SU-DHL-6 (cell line): ENCODE measurements around the gene SRP14.

Experiments used
- H2AFZ ChIP-seq: fragments of 200-600 bp; sonication (generic); 2 replicates; pipeline ENCODE4 v1.6.1; 2014; ENCODE audit warnings: low read depth, mild to moderate bottlenecking, moderate library complexity, mixed read lengths, antibody characterized with exemption, low read length; ENCODE audit not compliant: severe bottlenecking
- H3F3A ChIP-seq: fragments of 200-600 bp; shearing (Covaris generic); 2 replicates; pipeline ENCODE4 v1.6.0; 2016; ENCODE audit warnings: antibody characterized with exemption, mild to moderate bottlenecking; ENCODE audit not compliant: insufficient read depth
- H3K27ac ChIP-seq: fragments of 200-600 bp; sonication (generic); 2 replicates; pipeline ENCODE4 v1.5.1; 2016; ENCODE audit warnings: low read depth, mild to moderate bottlenecking, low read length, moderate library complexity, mixed read lengths
- H3K27me3 ChIP-seq: fragments of 200-600 bp; sonication (generic), shearing (Covaris generic); 2 replicates; pipeline ENCODE4 v1.6.0; 2014; ENCODE audit warnings: mild to moderate bottlenecking, low read length
- H3K36me3 ChIP-seq: fragments of 200-600 bp; sonication (generic); 2 replicates; pipeline ENCODE4 v1.6.1; 2014; ENCODE audit warnings: mild to moderate bottlenecking, low read length, mixed read lengths
- H3K4me2 ChIP-seq: fragments of 300-600, 200-600 bp; shearing (Covaris generic), sonication (generic); 2 replicates; pipeline ENCODE4 v1.6.0; 2014; ENCODE audit warnings: low read length, low read depth, mild to moderate bottlenecking; ENCODE audit not compliant: poor library complexity, severe bottlenecking
- H3K4me3 ChIP-seq: fragments of 200-600 bp; sonication (generic); 2 replicates; pipeline ENCODE4 v1.5.1; 2014; ENCODE audit warnings: antibody characterized with exemption, low read length, mild to moderate bottlenecking, mixed read lengths; ENCODE audit not compliant: insufficient read depth, poor library complexity, severe bottlenecking
- H3K79me2 ChIP-seq: fragments of 200-600 bp; sonication (generic); 2 replicates; pipeline ENCODE4 v1.6.1; 2014; ENCODE audit warnings: mild to moderate bottlenecking, low read length, moderate library complexity; ENCODE audit not compliant: insufficient read depth
- H3K9ac ChIP-seq: fragments of 200-600 bp; sonication (generic); 2 replicates; pipeline ENCODE4 v1.7.0; 2014; ENCODE audit warnings: mild to moderate bottlenecking, low read length
- H3K9me2 ChIP-seq: fragments of 200-600 bp; sonication (generic); replicated peaks from 2 replicates; pipeline ENCODE4 v1.6.1; 2014; ENCODE audit warnings: low read length; ENCODE audit not compliant: insufficient read depth
- H3K9me3 ChIP-seq: fragments of 200-600 bp; sonication (generic); 2 replicates; pipeline ENCODE4 v1.6.1; 2014; ENCODE audit warnings: low read length, mixed read lengths; ENCODE audit not compliant: insufficient read depth
- H4K20me1 ChIP-seq: fragments of 200-600 bp; sonication (generic); 2 replicates; pipeline ENCODE4 v1.6.1; 2014; ENCODE audit warnings: low read depth, mild to moderate bottlenecking, antibody characterized with exemption, low read length, moderate library complexity, mixed read lengths
- EZH2phosphoT487 ChIP-seq: fragments of 200-600 bp; sonication (generic), shearing (Covaris generic); conservative IDR thresholded peaks from 2 replicates; pipeline ENCODE4 v1.6.1; 2018; ENCODE audit warnings: mild to moderate bottlenecking, antibody characterized with exemption, low read length, moderate library complexity, mixed read lengths
- TF ChIP-seq, protein P1 (sequence below): fragments of 200-600 bp; sonication (generic); IDR thresholded peaks from one replicate; pipeline ENCODE4 v1.5.1; 2017; ENCODE audit warnings: antibody characterized with exemption, mild to moderate bottlenecking, low read length, moderate library complexity; ENCODE audit not compliant: insufficient read depth, poor library complexity, severe bottlenecking

The SRP14 gene

DNA sequence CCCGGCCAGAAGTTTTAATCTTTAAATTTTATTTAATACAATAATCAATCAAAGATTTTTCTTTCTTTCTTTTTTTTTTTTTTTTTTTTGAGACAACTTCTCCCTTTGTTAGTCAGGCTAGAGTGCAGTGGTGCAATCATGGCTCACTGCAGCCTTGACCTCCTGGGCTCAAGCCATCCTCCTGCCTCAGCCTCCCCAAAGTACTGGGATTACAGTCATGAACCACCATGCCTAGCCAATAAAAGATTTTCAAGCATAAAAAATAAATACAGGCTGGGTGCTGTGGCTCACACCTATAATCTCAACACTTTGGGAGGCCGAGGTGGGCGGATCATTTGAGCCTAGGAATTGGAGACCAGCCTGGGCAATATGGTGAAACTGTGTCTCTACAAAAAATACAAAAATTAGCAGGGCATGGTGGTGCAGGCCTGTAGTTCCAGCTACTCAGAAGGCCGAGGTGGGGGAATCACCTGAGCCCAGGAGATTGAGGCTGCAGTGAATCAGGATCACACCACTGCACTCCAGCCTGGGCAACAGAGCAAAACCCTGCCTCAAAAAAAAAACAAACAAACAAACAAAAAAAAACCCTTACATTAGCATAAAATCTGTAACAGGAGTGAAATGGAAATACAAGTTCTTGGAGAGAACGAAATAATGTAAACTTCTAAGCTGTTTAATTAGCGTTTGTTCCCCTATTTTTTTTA lies 29.1 kb upstream of the SRP14 start:
- no peaks in the 10 kb centered on the region for H3K36me3 ChIP-seq
- H3K4me3 ChIP-seq, result peak overlapping the region; percentile 23
- peaks cover 71% of the 10 kb centered on the region for H3F3A ChIP-seq
- peak overlapping the region; percentile 93 for H3K27ac ChIP-seq
- no peaks in the 10 kb centered on the region for H4K20me1 ChIP-seq
- no peaks in the 10 kb centered on the region for H3K27me3 ChIP-seq
- no peak overlapping the region for H2AFZ ChIP-seq
- no peaks in the 10 kb centered on the region for H3K9me3 ChIP-seq
- TF ChIP-seq, protein P1, sequence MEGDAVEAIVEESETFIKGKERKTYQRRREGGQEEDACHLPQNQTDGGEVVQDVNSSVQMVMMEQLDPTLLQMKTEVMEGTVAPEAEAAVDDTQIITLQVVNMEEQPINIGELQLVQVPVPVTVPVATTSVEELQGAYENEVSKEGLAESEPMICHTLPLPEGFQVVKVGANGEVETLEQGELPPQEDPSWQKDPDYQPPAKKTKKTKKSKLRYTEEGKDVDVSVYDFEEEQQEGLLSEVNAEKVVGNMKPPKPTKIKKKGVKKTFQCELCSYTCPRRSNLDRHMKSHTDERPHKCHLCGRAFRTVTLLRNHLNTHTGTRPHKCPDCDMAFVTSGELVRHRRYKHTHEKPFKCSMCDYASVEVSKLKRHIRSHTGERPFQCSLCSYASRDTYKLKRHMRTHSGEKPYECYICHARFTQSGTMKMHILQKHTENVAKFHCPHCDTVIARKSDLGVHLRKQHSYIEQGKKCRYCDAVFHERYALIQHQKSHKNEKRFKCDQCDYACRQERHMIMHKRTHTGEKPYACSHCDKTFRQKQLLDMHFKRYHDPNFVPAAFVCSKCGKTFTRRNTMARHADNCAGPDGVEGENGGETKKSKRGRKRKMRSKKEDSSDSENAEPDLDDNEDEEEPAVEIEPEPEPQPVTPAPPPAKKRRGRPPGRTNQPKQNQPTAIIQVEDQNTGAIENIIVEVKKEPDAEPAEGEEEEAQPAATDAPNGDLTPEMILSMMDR, result no peak
- TF ChIP-seq EZH2phosphoT487, result no peak
- H3K4me2 ChIP-seq, result peak overlapping the region; percentile 83
- H3K9ac ChIP-seq, result peak overlapping the region; percentile 62
- H3K79me2 ChIP-seq, result no peaks in the 10 kb centered on the region
- no peaks in the 10 kb centered on the region for H3K9me2 ChIP-seq

DNA sequence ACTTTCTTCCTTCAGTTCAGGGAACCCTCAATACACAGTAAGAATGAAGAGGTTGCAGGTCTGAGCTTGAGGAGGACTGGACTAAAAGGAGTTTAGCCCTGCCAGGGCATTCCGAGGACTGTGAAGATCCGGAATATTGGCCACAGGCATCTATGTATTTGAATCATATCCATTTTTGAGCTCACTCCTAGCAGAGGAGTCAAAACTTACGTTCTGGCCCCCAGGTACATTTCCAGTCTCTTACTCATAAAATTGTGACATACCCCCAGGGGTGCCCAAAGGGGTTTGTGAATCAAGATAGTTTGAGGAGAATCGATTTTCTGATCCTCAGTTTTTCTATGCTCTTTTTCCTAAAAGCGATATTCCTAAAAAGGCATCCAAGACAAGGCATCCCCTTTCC lies 27.6 kb upstream of the SRP14 start:
- Histone ChIP-seq H3K79me2 (no peaks in the 10 kb centered on the region), H3K9me3 (no peaks in the 10 kb centered on the region), H3K27me3 (no peaks in the 10 kb centered on the region), H3K9ac (no peak overlapping the region; the same call in 1 of the 2 replicates), H3K4me2 (no peak overlapping the region), H3K9me2 (no peaks in the 10 kb centered on the region), H4K20me1 (no peaks in the 10 kb centered on the region), H3F3A (peaks cover 80% of the 10 kb centered on the region), H3K4me3 (no peak overlapping the region), H3K36me3 (no peaks in the 10 kb centered on the region), H2AFZ (no peak overlapping the region), H3K27ac (peak overlapping the region; percentile 93)
- no peak for TF ChIP-seq EZH2phosphoT487
- TF ChIP-seq, protein P1, result no peak

DNA sequence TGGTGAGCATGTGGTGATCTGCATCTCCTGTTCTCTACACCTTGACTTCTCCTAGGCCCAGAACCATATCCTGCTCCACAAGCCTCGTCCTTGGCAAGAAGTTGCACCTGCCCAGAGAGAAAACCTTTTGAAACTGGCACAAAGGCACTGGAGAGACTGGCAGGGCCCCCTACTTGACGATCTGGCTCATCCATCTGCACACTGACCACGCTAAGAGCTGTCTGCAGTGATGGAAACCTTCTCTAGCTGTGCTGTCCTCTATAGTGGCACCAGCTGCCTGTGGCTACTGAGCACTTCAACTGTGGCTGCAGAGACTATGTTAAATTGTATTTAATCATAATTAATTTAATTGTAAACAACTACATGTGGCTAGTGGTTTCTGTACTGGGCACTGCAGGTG lies 26.2 kb upstream of the SRP14 start:
- Histone ChIP-seq H2AFZ (no peak overlapping the region), H3K27me3 (no peaks in the 10 kb centered on the region), H3K36me3 (no peaks in the 10 kb centered on the region), H3K4me3 (no peak overlapping the region), H3K9ac (peak overlapping the region; percentile 55), H3K27ac (peak overlapping the region; percentile 90), H3K9me2 (no peaks in the 10 kb centered on the region), H3K79me2 (no peaks in the 10 kb centered on the region), H3K9me3 (no peaks in the 10 kb centered on the region), H3K4me2 (peak overlapping the region; percentile 53), H3F3A (peaks cover 66% of the 10 kb centered on the region), H4K20me1 (no peaks in the 10 kb centered on the region)
- no peak for TF ChIP-seq EZH2phosphoT487
- TF ChIP-seq, protein P1, result no peak
